GM23248 (cell line): Measurements from ENCODE around the gene MYH6. TPM values are rescaled to one million over a fixed set of nuclear protein-coding genes. Genes with fewer than 3 reads are reported as not detected.

ENCODE experiments used
- DNase-seq: peaks from one replicate; pipeline ENCODE4 v3.0.0-alpha.2; 2015
- H2AFZ ChIP-seq: fragments of 200-600 bp; sonication (generic); 2 replicates; pipeline ENCODE4 v1.6.1; 2016; ENCODE audit warnings: antibody characterized with exemption
- H3F3A ChIP-seq: fragments of 200-600 bp; sonication (generic); 2 replicates; pipeline ENCODE4 v1.6.1; 2016; ENCODE audit warnings: mild to moderate bottlenecking, antibody characterized with exemption, mixed run types; ENCODE audit not compliant: insufficient read depth
- H3K27ac ChIP-seq: fragments of 200-600 bp; sonication (generic); 2 replicates; pipeline ENCODE4 v1.5.1; 2016; ENCODE audit warnings: mild to moderate bottlenecking
- H3K27me3 ChIP-seq: fragments of 200-600 bp; sonication (generic); replicated peaks from 2 replicates; pipeline ENCODE4 v1.6.1; 2016; ENCODE audit warnings: mild to moderate bottlenecking; ENCODE audit not compliant: insufficient read depth
- H3K36me3 ChIP-seq: fragments of 200-600 bp; sonication (generic); 2 replicates; pipeline ENCODE4 v1.6.1; 2016; ENCODE audit warnings: low read depth, mild to moderate bottlenecking
- H3K4me1 ChIP-seq: fragments of 200-600 bp; sonication (generic); 2 replicates; pipeline ENCODE4 v1.6.1; 2016; ENCODE audit warnings: mild to moderate bottlenecking; ENCODE audit not compliant: insufficient read depth
- H3K4me2 ChIP-seq: fragments of 200-600 bp; sonication (generic); one replicate; pipeline ENCODE4 v1.6.1; 2016; ENCODE audit warnings: mild to moderate bottlenecking; ENCODE audit not compliant: unreplicated experiment
- H3K4me3 ChIP-seq: fragments of 200-600 bp; sonication (generic); 2 replicates; pipeline ENCODE4 v1.5.1; 2016; ENCODE audit warnings: mild to moderate bottlenecking
- H3K79me2 ChIP-seq: fragments of 200-600 bp; sonication (generic); 2 replicates; pipeline ENCODE4 v1.6.1; 2016; ENCODE audit warnings: mild to moderate bottlenecking; ENCODE audit not compliant: insufficient read depth
- H3K9ac ChIP-seq: fragments of 200-600 bp; sonication (generic); 2 replicates; pipeline ENCODE4 v1.6.1; 2016; ENCODE audit warnings: mild to moderate bottlenecking
- H3K9me2 ChIP-seq: fragments of 200-600 bp; sonication (generic); 2 replicates; pipeline ENCODE4 v1.6.1; 2016; ENCODE audit warnings: mixed run types, mild to moderate bottlenecking, moderate library complexity; ENCODE audit not compliant: insufficient read depth
- H3K9me3 ChIP-seq: fragments of 200-600 bp; sonication (generic); one replicate; pipeline ENCODE4 v1.6.1; 2017; ENCODE audit warnings: low read depth
- H4K20me1 ChIP-seq: fragments of 200-600 bp; sonication (generic); 2 replicates; pipeline ENCODE4 v1.6.0; 2016; ENCODE audit not compliant: insufficient read depth
- EZH2 ChIP-seq: fragments of 200-600 bp; sonication (generic); IDR thresholded peaks from 2 replicates; pipeline ENCODE4 v1.6.1; 2018; ENCODE audit warnings: antibody characterized with exemption, mild to moderate bottlenecking; ENCODE audit not compliant: insufficient read depth, poor library complexity, severe bottlenecking
- EZH2phosphoT487 ChIP-seq: fragments of 200-600 bp; sonication (generic); IDR thresholded peaks from 2 replicates; pipeline ENCODE4 v1.6.1; 2018; ENCODE audit warnings: antibody characterized with exemption, moderate library complexity, mild to moderate bottlenecking, low read depth; ENCODE audit not compliant: insufficient read depth
- WGBS, 2 experiments: methylation state at CpG; one replicate each; pipeline ENCODE4 v1.1.6; 2015 to 2017; ENCODE audit warnings: low lambda C conversion rate in 2 of 2, low coverage in 1 of 2; ENCODE audit errors: missing lambda C conversion rate in 2 of 2; 5-methylcytosine and 5-hydroxymethylcytosine counted together
- in situ Hi-C: fragments of 300-500 bp; cut with MboI; formaldehyde crosslinking; loops from 2 replicates; pipeline ENCODE4 v1.15.0; 2020
- polyA plus RNA-seq: library from polyadenylated mRNA; unstranded; fragments of >200 nt; fragmentation: Nextera tagmentation; extraction: Ambion mirVana; gene quantifications from 2 replicates; pipeline ENCODE4 v1.2.1, GENCODE V29; 2016
- total RNA-seq: library from RNA; depleted of rRNA; stranded (reverse); fragments of >200 nt; shearing (Covaris generic); gene quantifications from 2 replicates; pipeline ENCODE4 v1.2.3, GENCODE V29; 2014

MYH6 gene
- total and polyA plus RNA-seq, 2 experiments from 2014 or later: not detected

- no peaks in the 10 kb centered on the region for H3K79me2 ChIP-seq
- in situ Hi-C loops: no loop called here
- no peaks in the 10 kb centered on the region for H3K9me2 ChIP-seq
- WGBS, 2 experiments: 23 to 26% methylated on average over 1 of the region's 1 CpG
- H3K4me1 ChIP-seq: no peaks in the 10 kb centered on the region
- no peak overlapping the region for H3K4me2 ChIP-seq
- H3K9ac ChIP-seq: no peak overlapping the region
- no peaks in the 10 kb centered on the region for H4K20me1 ChIP-seq
- no peaks in the 10 kb centered on the region for H3K36me3 ChIP-seq
- no peak overlapping the region for H3K4me3 ChIP-seq
- no peak for DNase-seq
- TF ChIP-seq EZH2 (no peak), EZH2phosphoT487 (no peak)
- no peaks in the 10 kb centered on the region for H3K27me3 ChIP-seq
- peaks cover 4% of the 10 kb centered on the region; the same call in 1 of the 2 replicates for H3F3A ChIP-seq
- H2AFZ ChIP-seq: no peak overlapping the region
- no peaks in the 10 kb centered on the region for H3K9me3 ChIP-seq
- no peak overlapping the region for H3K27ac ChIP-seq
Measured at GRCh38 chr14:23371865-23372264, 36.2 kb downstream of the MYH6 start.

GRCh38 chr14:23370221-23370620 is 37.9 kb downstream of the MYH6 start:
- H3K4me3 ChIP-seq: no peak overlapping the region
- DNase-seq: peak; percentile 43
- H3K27ac ChIP-seq: no peak overlapping the region
- H3K4me2 ChIP-seq: no peak overlapping the region
- no peaks in the 10 kb centered on the region for H3K4me1 ChIP-seq
- in situ Hi-C loops: no loop called here
- no peaks in the 10 kb centered on the region for H3K9me3 ChIP-seq
- H4K20me1 ChIP-seq: no peaks in the 10 kb centered on the region
- 11 to 17% methylated on average over 1 of the region's 1 CpG for WGBS, 2 experiments
- H3F3A ChIP-seq: peaks cover 5% of the 10 kb centered on the region; the same call in 1 of the 2 replicates
- H2AFZ ChIP-seq: no peak overlapping the region
- H3K79me2 ChIP-seq: no peaks in the 10 kb centered on the region
- no peaks in the 10 kb centered on the region for H3K36me3 ChIP-seq
- no peak overlapping the region for H3K9ac ChIP-seq
- TF ChIP-seq EZH2 (no peak), EZH2phosphoT487 (no peak)
- no peaks in the 10 kb centered on the region for H3K27me3 ChIP-seq
- no peaks in the 10 kb centered on the region for H3K9me2 ChIP-seq

- DNase-seq: peak; percentile 79
- H3F3A ChIP-seq: peaks cover 18% of the 10 kb centered on the region
- peak overlapping the region; percentile 79 for H3K27ac ChIP-seq
- H3K4me3 ChIP-seq: peak overlapping the region; percentile 85; the same call in 1 of the 2 replicates
- peaks cover 17% of the 10 kb centered on the region for H3K4me1 ChIP-seq
- TF ChIP-seq EZH2 (no peak), EZH2phosphoT487 (no peak)
- 4 to 7% methylated on average over 15 to 34 of the region's 34 CpGs for WGBS, 2 experiments
- H3K36me3 ChIP-seq: no peaks in the 10 kb centered on the region
- peak overlapping the region; percentile 32 for H3K4me2 ChIP-seq
- H3K9me2 ChIP-seq: no peaks in the 10 kb centered on the region
- no peaks in the 10 kb centered on the region for H3K27me3 ChIP-seq
- H3K9me3 ChIP-seq: no peaks in the 10 kb centered on the region
- in situ Hi-C loops: no loop called here
- H2AFZ ChIP-seq: peak overlapping the region; percentile 76
- H4K20me1 ChIP-seq: no peaks in the 10 kb centered on the region
- peak overlapping the region; percentile 95 for H3K9ac ChIP-seq
- H3K79me2 ChIP-seq: peaks cover 25% of the 10 kb centered on the region
Measured at GRCh38 chr14:23366426-23366921, 41.6 kb downstream of the MYH6 start.

GRCh38 chr14:23365732-23366425 is 42.2 kb downstream of the MYH6 start:
- Histone ChIP-seq H3K27me3 (no peaks in the 10 kb centered on the region), H3K4me3 (peak overlapping the region; percentile 85), H3F3A (peaks cover 21% of the 10 kb centered on the region), H4K20me1 (no peaks in the 10 kb centered on the region), H3K79me2 (peaks cover 28% of the 10 kb centered on the region), H3K36me3 (no peaks in the 10 kb centered on the region), H3K9ac (peak overlapping the region; percentile 95), H3K4me1 (peaks cover 17% of the 10 kb centered on the region), H2AFZ (peak overlapping the region; percentile 76), H3K4me2 (peak overlapping the region; percentile 96), H3K27ac (peak overlapping the region; percentile 79), H3K9me3 (no peaks in the 10 kb centered on the region), H3K9me2 (no peaks in the 10 kb centered on the region)
- in situ Hi-C loops: no loop called here
- TF ChIP-seq EZH2phosphoT487 (no peak), EZH2 (no peak)
- 1 to 2% methylated on average over 27 to 48 of the region's 51 CpGs for WGBS, 2 experiments
- peak; percentile 64 for DNase-seq
